Ovary (tissue), 3 donors: ENCODE results near the gene AKAP6.

Experiments used
- EP300 ChIP-seq: sonication (generic); formaldehyde crosslinking; IDR thresholded peaks from one replicate; pipeline ENCODE4 v1.6.1; 2017; ENCODE audit warnings: antibody characterized with exemption
- POLR2A ChIP-seq: fragments of 450-650 bp; IDR thresholded peaks from one replicate; pipeline ENCODE4 v1.6.1; 2017; ENCODE audit warnings: antibody characterized with exemption, mild to moderate bottlenecking, moderate library complexity
- TF ChIP-seq, protein P1 (sequence below), 3 donors: fragments of 450-650 bp in 2 of 3; fragments of 200-600 bp in 1 of 3; IDR thresholded peaks; one replicate each; pipeline versions ENCODE4 v1.5.1 to v1.8.0; 2016 to 2022; ENCODE audit warnings: antibody characterized with exemption in 3 of 3, mild to moderate bottlenecking in 1 of 3
- donor health status: DM: no; HTN: no; CAD: no.

DNA sequence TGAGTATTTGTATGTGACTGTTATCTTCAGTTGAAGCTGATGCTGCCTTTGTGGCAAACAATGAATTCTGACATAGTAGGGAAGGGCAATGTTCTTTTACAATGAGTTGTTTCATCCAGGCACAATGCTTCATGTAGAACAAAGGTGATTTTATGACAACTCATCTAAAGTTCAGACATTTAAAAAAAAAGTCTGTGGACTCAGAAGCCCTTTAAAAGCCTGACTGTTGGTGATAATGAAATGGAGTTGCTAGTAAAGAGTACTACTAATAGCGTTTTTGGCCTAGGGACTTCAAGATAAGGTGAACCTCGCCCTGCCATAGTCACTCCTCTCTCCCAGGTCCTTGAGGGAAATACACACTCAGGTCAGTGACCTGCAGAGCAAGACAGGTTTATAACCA lies 105.1 kb downstream of the AKAP6 start:
- TF ChIP-seq, protein P1, sequence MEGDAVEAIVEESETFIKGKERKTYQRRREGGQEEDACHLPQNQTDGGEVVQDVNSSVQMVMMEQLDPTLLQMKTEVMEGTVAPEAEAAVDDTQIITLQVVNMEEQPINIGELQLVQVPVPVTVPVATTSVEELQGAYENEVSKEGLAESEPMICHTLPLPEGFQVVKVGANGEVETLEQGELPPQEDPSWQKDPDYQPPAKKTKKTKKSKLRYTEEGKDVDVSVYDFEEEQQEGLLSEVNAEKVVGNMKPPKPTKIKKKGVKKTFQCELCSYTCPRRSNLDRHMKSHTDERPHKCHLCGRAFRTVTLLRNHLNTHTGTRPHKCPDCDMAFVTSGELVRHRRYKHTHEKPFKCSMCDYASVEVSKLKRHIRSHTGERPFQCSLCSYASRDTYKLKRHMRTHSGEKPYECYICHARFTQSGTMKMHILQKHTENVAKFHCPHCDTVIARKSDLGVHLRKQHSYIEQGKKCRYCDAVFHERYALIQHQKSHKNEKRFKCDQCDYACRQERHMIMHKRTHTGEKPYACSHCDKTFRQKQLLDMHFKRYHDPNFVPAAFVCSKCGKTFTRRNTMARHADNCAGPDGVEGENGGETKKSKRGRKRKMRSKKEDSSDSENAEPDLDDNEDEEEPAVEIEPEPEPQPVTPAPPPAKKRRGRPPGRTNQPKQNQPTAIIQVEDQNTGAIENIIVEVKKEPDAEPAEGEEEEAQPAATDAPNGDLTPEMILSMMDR (IDR thresholded peaks at IDR 0.05) = no peak
- TF ChIP-seq POLR2A (no peak), EP300 (no peak)
